SIG-M5 (cell line): ENCODE measurements around the gene CCNJL.
"Not testable (repeated sequence)": the region's sequence is repeated elsewhere in the genome, so short reads cannot be mapped to it uniquely, and the experiment has no call there.

ENCODE experiments used
- DNase-seq: peaks from one replicate; lab custom pipeline; 2025; lab: John Stamatoyannopoulos, UW

The CCNJL gene

DNA sequence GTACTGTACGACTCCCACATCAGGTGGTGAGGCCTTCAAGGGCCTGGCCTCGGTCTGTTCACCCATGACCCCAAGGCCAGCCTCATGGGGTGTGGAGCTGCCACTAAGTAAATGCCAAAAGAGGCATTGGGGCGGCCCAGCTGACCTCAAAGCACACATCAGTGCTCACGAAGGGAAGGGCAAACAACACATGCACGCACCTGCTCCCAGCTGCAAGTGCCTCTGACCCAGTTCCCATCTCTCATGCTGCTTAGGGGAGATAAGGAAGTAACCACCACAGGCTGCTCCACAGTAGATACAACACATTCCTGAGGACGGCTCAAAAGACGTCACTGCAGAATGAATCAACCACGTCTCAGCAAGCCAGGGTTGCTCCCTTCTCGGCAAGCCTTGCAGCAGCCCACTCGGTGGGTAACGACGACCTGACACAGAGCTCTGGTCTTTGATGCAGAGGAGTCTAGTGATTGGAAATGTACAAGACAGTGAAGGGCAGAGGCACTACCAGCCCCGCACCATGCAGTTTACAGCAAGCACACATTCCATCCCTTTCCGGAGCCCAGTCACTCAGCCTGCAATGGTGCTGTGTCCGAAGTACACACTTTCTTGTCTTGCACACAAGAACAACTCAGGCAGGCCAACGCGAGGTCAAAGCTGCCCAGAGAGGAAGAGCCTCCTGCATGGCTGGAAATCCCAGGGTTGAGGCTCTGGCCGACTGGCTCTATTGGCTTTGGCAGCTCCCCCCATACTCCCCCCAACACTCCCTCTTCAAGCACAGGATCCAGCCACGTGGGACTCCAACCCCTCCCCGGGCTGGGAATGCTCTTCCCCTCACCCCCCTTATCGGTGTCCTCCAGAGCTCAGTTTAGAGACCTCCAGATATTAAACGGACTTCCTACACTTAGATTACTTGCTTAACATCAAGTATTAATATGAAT lies 51.2 kb downstream of the CCNJL start:
- DNase-seq, result no peak

GRCh38 chr5:160260006-160260775 lies 52.2 kb downstream of the CCNJL start:
- no peak for DNase-seq

GRCh38 chr5:160259341-160259740 lies 53.0 kb downstream of the CCNJL start:
- DNase-seq, result no peak

- DNase-seq, result no peak
Observed at GRCh38 chr5:160254706-160255105, 57.7 kb downstream of the CCNJL start.

GRCh38 chr5:160253441-160253840 lies 58.9 kb downstream of the CCNJL start:
- no peak for DNase-seq

GRCh38 chr5:160252916-160253315 lies 59.4 kb downstream of the CCNJL start:
- DNase-seq, result no peak

- no peak for DNase-seq
Observed at GRCh38 chr5:160251406-160252155, 60.8 kb downstream of the CCNJL start.

DNA sequence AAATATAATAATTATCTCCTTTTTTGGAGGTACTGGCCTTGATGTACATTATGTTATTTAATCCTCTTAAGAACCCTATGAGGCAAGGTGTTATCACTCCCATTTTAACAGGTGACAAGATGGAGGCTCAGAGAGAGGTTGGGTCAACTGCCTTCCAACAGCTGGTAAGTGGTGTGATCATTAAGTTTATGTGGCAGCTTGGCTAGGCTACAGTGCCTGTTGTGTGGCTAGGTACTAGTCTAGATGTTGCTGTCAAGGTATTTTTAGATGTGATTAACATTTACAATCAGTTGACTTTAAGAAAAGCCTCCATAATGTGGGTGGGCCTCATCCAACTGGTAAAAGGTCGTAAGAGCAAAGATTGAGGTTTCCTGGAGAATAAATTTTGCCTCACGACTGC lies 61.5 kb downstream of the CCNJL start:
- DNase-seq, result no peak

- DNase-seq, result no peak
Observed at GRCh38 chr5:160250226-160250625, 62.1 kb downstream of the CCNJL start.

DNA sequence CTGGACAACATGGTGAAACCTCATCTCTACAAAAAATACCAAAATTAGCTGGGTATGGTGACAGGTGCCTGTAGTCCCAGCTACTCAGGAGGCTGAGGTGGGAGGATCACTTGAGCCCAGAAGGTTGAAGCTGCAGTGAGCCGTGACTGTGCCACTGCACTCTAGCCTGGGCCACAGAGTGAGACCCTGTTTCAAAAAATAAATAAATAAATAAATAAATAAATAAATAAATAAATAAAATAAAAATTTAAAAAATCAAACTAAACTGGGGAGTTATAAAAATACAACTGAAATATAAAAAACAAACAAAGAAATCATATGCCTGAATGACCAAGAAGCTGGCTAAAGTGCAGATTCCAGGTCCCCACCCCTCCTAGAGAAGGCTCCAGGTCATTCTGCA lies 62.8 kb downstream of the CCNJL start:
- DNase-seq, result not testable (repeated sequence)

DNA sequence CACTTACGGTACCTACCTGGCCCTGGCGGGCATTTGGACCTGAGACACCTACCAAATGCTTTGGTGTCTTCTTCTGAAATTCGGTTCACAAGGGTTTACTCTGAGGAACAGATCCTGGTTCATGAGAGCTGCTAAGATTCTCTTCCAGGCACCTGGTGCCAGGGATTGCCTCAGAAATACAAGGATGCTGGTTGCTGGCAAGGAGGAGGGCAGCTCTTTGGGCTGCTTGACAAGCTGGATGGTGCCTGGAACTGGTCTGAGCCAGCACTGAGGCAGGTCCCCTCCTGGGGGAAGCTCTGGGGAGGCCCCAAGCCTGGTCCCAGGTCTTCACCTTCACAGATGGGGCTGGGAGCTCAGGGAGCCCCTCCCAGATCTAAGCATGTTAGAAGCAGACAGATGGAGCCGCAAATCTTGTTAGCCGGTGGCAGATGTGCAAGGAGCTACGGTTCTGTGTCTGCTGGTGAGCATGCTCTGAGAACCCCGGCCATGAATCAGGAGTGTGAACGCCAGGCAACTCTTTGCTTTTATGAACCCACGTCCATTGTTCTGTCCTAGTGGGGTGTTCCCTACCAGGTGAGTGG lies 66.8 kb downstream of the CCNJL start:
- no peak for DNase-seq

- no peak for DNase-seq
Observed at GRCh38 chr5:160242145-160242544, 70.2 kb downstream of the CCNJL start.

GRCh38 chr5:160240350-160240749 lies 72.0 kb downstream of the CCNJL start:
- DNase-seq, result no peak

DNA sequence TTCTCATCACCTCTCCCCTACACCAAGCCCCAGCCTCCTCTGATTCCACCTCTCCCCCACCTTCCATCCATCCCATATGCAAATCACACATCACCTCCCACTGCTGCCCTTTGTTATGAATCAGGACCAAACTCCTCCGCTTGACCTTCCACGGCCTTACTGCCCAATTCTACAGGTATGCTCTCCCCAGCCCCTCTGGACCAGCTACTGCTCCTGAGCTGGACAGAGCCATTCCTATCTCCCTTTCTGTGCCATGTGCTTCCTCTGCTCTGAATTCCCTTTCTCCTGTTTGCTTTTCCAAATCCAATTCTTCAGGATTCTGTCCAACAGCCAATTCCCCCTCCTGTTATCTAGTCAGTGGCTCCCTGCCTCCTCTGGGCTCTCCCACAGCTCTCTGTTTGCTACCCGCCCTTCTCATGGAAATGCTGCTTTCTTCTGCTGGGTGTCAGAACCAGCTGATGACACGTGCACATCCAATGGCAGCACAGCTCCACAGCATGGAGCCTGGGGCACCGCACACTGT lies 74.7 kb downstream of the CCNJL start:
- DNase-seq, result no peak

DNA sequence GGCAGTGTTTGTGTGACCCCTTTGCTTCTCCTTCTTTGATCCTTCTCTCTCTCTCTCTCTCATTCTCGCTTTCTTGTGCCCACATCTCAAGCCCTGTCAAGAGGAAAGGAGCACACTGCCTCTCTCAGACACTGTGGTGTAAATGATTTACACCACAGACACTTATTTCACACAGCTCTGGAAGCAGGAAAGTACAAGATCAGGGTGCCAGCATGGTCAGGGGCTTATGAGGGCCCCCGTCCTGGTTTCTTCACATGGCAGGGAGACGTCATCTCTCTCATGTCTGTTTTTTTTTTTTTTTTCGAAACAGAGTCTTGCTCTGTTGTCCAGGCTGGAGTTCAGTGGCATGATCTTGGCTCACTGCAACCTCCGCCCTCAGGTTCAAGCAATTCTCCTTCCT lies 76.6 kb downstream of the CCNJL start:
- DNase-seq, result no peak

DNA sequence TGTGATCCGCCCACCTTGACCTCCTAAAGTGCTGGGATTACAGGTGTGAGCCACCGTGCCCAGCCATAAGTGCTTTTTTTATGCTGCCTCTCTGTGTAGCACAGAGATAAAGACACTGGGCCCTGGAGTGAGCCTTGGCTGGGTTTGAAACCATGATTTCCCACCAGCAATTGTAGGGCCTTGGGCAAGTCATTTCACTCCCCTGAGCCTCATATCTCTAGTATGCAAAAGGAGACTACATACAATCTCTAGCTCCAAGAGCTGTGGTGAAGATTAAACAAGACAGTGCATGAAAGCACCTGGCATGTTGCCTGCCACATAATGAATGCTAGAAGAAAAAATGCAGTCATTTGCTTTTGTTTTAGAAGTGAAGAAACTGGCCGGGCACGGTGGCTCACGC lies 79.1 kb downstream of the CCNJL start:
- no peak for DNase-seq

DNA sequence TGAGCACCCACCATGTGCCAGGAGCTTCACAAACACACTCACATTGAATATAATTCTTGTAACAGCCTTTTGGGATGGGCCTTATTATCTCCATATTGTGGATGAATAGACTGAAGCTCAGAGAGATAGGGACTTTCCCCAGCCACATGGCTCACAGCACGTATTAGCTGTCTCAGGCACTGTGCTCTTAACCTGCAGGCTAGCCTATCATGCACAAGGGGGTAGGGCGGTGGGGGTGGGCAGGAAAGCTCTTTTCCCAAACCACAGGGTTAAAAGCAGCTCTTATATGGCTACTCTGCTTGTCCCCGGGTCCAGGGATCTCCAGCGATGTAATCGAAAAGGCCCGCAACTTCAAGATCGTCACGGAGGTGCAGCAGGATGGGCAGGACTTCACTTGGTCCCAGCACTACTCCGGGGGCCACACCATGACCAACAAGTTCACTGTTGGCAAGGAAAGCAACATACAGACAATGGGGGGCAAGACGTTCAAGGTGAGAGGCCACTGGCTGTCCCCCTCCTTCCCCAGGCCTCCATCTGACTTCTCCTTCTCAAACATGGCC lies 80.5 kb downstream of the CCNJL start:
- no peak for DNase-seq

DNA sequence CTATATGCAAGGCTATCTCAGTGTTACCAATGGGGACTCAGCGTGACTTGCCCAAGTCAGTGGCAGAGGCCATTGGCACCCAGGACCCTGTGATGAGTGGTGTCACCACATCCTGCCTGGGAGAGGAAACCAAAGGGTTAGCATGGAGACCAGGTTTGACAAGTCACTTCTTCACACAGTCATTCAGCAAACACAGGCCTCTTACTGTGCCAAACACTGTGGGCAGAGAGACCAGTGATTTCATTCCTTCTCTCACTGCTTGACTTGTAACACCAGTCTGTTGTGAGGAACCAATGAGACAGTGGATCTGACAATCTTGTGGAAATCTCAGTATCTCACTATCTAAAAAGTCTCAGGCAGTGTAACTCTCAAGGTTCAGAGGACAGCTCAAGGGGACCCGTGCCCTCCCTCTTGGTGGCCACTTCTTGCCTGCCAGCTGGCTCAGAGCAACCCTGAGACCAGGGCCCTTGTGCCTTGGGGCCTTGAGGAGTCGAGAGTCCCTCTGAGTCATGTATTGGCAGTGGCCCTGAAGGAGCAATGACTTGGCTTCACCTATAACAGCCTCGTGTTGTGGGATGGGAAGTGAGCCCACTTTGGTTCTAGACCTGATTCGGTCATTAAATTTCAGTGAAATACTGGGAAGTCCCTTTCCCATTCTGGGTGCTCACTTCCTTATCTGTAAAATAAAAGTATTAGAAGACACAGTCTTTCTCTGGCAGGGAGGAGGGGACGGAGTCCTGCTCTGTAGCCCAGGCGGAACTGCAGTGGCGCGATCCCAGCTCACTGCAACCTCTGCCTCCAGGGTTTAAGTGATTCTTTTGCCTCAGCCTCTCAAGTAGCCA lies 81.5 kb downstream of the CCNJL start:
- no peak for DNase-seq

DNA sequence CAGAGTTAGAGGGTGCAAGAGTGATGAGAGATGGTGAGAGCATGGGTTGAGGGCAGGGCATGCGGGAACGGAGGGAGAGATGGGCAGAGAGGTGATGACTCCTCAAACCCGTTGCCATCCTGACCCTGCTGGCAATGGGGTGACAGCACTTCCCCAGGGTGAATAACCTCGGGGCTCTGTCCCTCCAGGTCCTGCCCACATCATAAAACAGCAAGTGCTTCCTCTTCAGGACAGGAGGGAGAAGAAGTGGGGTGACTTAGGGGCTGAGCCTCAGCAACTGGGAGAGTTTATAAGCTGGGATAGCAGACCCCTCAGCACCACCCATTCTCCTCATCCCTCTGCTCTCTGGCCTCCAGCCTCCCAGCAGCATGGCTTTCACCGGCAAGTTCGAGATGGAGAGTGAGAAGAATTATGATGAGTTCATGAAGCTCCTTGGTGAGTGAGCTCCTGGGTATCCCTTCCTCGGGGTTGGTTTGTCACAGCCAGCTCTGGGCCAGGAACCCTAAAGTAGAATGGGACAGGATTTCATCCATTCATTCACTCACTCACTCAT lies 83.1 kb downstream of the CCNJL start, which contains the start of gene FABP6:
Gene FABP6 (plus strand): TSS at position 317 of the 553 bp plus-strand sequence. CDS start 52 bp downstream, at position 369.
- DNase-seq, result no peak

- no peak for DNase-seq
Observed at GRCh38 chr5:160227012-160227411, 85.4 kb downstream of the CCNJL start.
